HCT116 (cell line): Measurements from ENCODE around the gene IRF2. TPM values are rescaled to one million over a fixed set of nuclear protein-coding genes. Genes with fewer than 3 reads are reported as not detected.

Source experiments
- ATAC-seq: fragments of 200-7000 bp; cut with Tn5 transposase; 2 replicates; pipeline ENCODE4 v1.9.1; 2020; ENCODE audit warnings: mild to moderate bottlenecking, moderate library complexity
- BruUV-seq: library from RNA; stranded (reverse); fragments of 400-500 nt; replicated peaks from 2 replicates; lab custom pipeline; 2021; lab: Mats Ljungman, UMichigan
- CTCF ChIA-PET: fragments of 300-600 bp; sonication (Branson Sonifier 250); formaldehyde crosslinking; loops from one replicate; lab custom pipeline; 2021; ENCODE audit warnings: antibody characterized with exemption; lab: Charles Lee
- POLR2A ChIA-PET: fragments of 300-600, 350-600 bp; sonication (Branson Sonifier 250); formaldehyde crosslinking; loops from one replicate; lab custom pipeline; 2021; ENCODE audit warnings: antibody characterized with exemption; lab: Charles Lee
- RAD21 ChIA-PET, 2 experiments: fragments of 300-600 bp; sonication (Branson Sonifier 250); formaldehyde crosslinking; loops; one replicate each; lab custom pipeline; 2023; ENCODE audit warnings: low total read pairs in 2 of 2; ENCODE audit not compliant: uncharacterized antibody in 2 of 2, unreplicated experiment in 2 of 2, low non-redundant PET in 1 of 2; lab: Charles Lee
- DNase-seq: peaks from one replicate; pipeline ENCODE4 v3.0.0-alpha.2; 2010; ENCODE audit warnings: low read depth, low spot score
- H2AFZ ChIP-seq: fragments of 200-600 bp; shearing (Covaris generic), sonication (generic); 2 replicates; pipeline ENCODE4 v1.6.1; 2017; ENCODE audit warnings: low read depth, mixed run types, mixed read lengths, antibody characterized with exemption, low read length; ENCODE audit not compliant: poor library complexity, severe bottlenecking
- H3K27ac ChIP-seq: 2 replicates; pipeline ENCODE4 v1.5.1; 2012; ENCODE audit warnings: low read depth, low read length
- H3K27me3 ChIP-seq: fragments of 200-600 bp; sonication (generic); 2 replicates; pipeline ENCODE4 v1.6.1; 2016; ENCODE audit warnings: mixed run types, low read length, mixed read lengths; ENCODE audit not compliant: insufficient read depth
- H3K36me3 ChIP-seq, 2 experiments: fragments of 200-500 bp in 1 of 2; fragments of 200-600 bp in 1 of 2; sonication (Bioruptor generic) in 1 of 2; sonication (generic) in 1 of 2; 2 replicates each; pipeline versions ENCODE4 v1.5.1 to v1.6.1; 2014 to 2016; ENCODE audit warnings: low read length in 2 of 2, inconsistent platforms in 1 of 2, mixed read lengths in 1 of 2, mixed run types in 1 of 2; ENCODE audit not compliant: insufficient read depth in 2 of 2, control insufficient read depth in 1 of 2
- H3K4me1 ChIP-seq, 2 experiments: fragments of 200-600 bp in 1 of 2; sonication (generic) in 1 of 2; 2 replicates each; pipeline versions ENCODE4 v1.5.1 to v1.6.1; 2012 to 2017; ENCODE audit warnings: low read length in 2 of 2, inconsistent platforms in 1 of 2, mild to moderate bottlenecking in 1 of 2, mixed read lengths in 1 of 2, mixed run types in 1 of 2, moderate library complexity in 1 of 2; ENCODE audit not compliant: insufficient read depth in 2 of 2, control insufficient read depth in 1 of 2
- H3K4me2 ChIP-seq: fragments of 200-600 bp; sonication (generic); 2 replicates; pipeline ENCODE4 v1.6.1; 2017; ENCODE audit warnings: mixed run types, low read length, mixed read lengths
- H3K4me3 ChIP-seq, 2 experiments: fragments of 200-600 bp in 1 of 2; sonication (generic) in 1 of 2; replicated peaks in 1 of 2; 2 replicates each; pipeline ENCODE4 v1.5.1; 2011 to 2016; ENCODE audit warnings: low read length in 2 of 2, control low read depth in 1 of 2, low read depth in 1 of 2, mild to moderate bottlenecking in 1 of 2, mixed read lengths in 1 of 2, mixed run types in 1 of 2
- H3K79me2 ChIP-seq: fragments of 200-600 bp; sonication (generic); 2 replicates; pipeline ENCODE4 v1.6.1; 2017; ENCODE audit warnings: mild to moderate bottlenecking, mixed run types, low read length, moderate library complexity, mixed read lengths; ENCODE audit not compliant: insufficient read depth
- H3K9ac ChIP-seq: fragments of 200-600 bp; sonication (generic); 2 replicates; pipeline ENCODE4 v1.6.1; 2016; ENCODE audit warnings: low read length, mixed read lengths
- H3K9me2 ChIP-seq: fragments of 200-600 bp; sonication (generic), shearing (Covaris generic); 2 replicates; pipeline ENCODE4 v1.6.1; 2017; ENCODE audit warnings: mixed run types, mild to moderate bottlenecking, moderate library complexity; ENCODE audit not compliant: insufficient read depth
- H3K9me3 ChIP-seq, 2 experiments: fragments of 200-500 bp in 1 of 2; fragments of 200-600 bp in 1 of 2; sonication (Bioruptor generic) in 1 of 2; sonication (generic) in 1 of 2; 2 replicates each; pipeline ENCODE4 v1.6.1; 2014 to 2017; ENCODE audit warnings: low read length in 2 of 2, mixed read lengths in 2 of 2, inconsistent platforms in 1 of 2, low read depth in 1 of 2, mild to moderate bottlenecking in 1 of 2, mixed run types in 1 of 2, moderate library complexity in 1 of 2; ENCODE audit not compliant: control insufficient read depth in 1 of 2, insufficient read depth in 1 of 2
- H4K20me1 ChIP-seq: fragments of 200-600 bp; sonication (generic), shearing (Covaris generic); 2 replicates; pipeline ENCODE4 v1.6.1; 2017; ENCODE audit warnings: mixed run types, mild to moderate bottlenecking, moderate library complexity; ENCODE audit not compliant: insufficient read depth
- CBX3 ChIP-seq: IDR thresholded peaks from 2 replicates; pipeline ENCODE4 v1.6.1; 2012; ENCODE audit warnings: low read depth
- CEBPB ChIP-seq: IDR thresholded peaks from 2 replicates; pipeline ENCODE4 v1.6.1; 2012; ENCODE audit warnings: low read depth
- EZH2 ChIP-seq: fragments of 200-600 bp; sonication (generic); IDR thresholded peaks from 2 replicates; pipeline ENCODE4 v1.6.1; 2017; ENCODE audit warnings: antibody characterized with exemption, mixed run types
- FOSL1 ChIP-seq: IDR thresholded peaks from 2 replicates; pipeline ENCODE4 v1.6.1; 2012; ENCODE audit warnings: low read depth
- JUND ChIP-seq: IDR thresholded peaks from 2 replicates; pipeline ENCODE4 v1.6.1; 2012
- POLR2AphosphoS5 ChIP-seq: IDR thresholded peaks from 2 replicates; pipeline ENCODE4 v1.6.1; 2011; ENCODE audit warnings: mild to moderate bottlenecking, low read depth, low read length, moderate library complexity
- RAD21 ChIP-seq: IDR thresholded peaks from 2 replicates; pipeline ENCODE4 v1.6.1; 2012; ENCODE audit warnings: low read depth, mild to moderate bottlenecking
- TCF7L2 ChIP-seq: IDR thresholded peaks from 2 replicates; pipeline ENCODE4 v1.7.0; 2011; ENCODE audit warnings: borderline replicate concordance, inconsistent platforms; ENCODE audit not compliant: insufficient read depth, insufficient read length; ENCODE audit errors: extremely low read depth
- ZFX ChIP-seq: fragments of 450-650 bp; IDR thresholded peaks from 2 replicates; pipeline ENCODE4 v1.6.1; 2017
- intact Hi-C: fragments of 100-400 bp; cut with micrococcal nuclease; formaldehyde crosslinking; loops from 2 replicates; pipeline ENCODE4 v1.10.0; 2022
- total RNA-seq: library from RNA; stranded (reverse); gene quantifications from one replicate; pipeline ENCODE4 v1.2.1, GENCODE V29; 2021; ENCODE audit not compliant: unreplicated experiment
- TF ChIP-seq, protein P1 (sequence below): IDR thresholded peaks from 2 replicates; pipeline ENCODE4 v1.6.1; 2011; ENCODE audit warnings: mild to moderate bottlenecking, low read length, moderate library complexity; ENCODE audit not compliant: insufficient replicate concordance; ENCODE audit errors: extremely low read depth
- TF ChIP-seq, protein P2 (sequence below): IDR thresholded peaks from 2 replicates; pipeline ENCODE4 v1.6.1; 2012

IRF2 gene
- total RNA-seq, 1 experiment from 2014 or later = 10.6 TPM

DNA sequence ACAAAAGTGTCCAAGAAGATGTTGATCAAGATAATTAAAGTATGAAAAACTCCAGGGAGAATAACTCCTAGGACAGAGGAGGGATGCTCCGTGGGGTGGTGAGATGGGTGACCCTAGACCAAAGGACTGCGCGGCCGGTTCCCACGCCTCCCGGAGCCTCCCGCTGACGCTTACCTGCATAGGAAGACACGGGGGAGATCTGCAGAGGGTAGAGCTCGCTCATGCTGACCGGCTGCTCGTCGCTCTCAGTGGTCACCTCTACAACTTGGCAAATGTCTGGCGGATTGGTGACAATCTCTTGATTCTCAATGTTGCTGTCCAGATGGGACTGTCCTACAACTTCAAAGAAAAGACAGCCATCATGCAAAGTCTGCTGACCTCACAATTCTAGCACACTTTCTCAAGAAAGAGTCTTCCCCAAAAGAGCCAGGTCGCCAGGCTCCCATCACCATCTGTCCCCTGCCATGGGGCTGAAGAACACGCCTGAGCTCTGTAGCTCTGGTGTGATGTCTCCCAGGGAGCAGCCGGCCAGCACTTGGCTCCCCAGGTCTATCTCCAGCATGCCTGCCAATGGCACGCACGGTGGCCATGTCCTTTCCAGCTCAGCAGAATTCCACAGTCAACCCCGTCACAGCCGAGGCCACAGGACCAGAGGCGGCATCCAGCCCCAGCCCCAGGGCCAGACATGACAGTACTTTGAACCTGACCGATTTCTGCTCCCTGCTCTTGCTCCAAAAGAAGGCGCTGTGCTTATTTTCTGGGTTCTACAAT, 75.4 kb downstream of the IRF2 start:
- H3K9ac ChIP-seq = no peak overlapping the region
- H3K4me3 ChIP-seq = no peak overlapping the region
- no peak overlapping the region for H3K27ac ChIP-seq
- no TSS peak for BruUV-seq
- H3K4me2 ChIP-seq = no peak overlapping the region
- no peaks in the 10 kb centered on the region for H3K27me3 ChIP-seq
- H3K36me3 ChIP-seq = no peaks in the 10 kb centered on the region
- intact Hi-C loops = no loop called here
- no peaks in the 10 kb centered on the region for H4K20me1 ChIP-seq
- DNase-seq (no peak), ATAC-seq (no peak)
- TF ChIP-seq FOSL1 (no peak), CBX3 (no peak), JUND (no peak), CEBPB (no peak), POLR2AphosphoS5 (no peak), EZH2 (no peak), ZFX (no peak), RAD21 (no peak), TCF7L2 (no peak)
- TF ChIP-seq, protein P1, sequence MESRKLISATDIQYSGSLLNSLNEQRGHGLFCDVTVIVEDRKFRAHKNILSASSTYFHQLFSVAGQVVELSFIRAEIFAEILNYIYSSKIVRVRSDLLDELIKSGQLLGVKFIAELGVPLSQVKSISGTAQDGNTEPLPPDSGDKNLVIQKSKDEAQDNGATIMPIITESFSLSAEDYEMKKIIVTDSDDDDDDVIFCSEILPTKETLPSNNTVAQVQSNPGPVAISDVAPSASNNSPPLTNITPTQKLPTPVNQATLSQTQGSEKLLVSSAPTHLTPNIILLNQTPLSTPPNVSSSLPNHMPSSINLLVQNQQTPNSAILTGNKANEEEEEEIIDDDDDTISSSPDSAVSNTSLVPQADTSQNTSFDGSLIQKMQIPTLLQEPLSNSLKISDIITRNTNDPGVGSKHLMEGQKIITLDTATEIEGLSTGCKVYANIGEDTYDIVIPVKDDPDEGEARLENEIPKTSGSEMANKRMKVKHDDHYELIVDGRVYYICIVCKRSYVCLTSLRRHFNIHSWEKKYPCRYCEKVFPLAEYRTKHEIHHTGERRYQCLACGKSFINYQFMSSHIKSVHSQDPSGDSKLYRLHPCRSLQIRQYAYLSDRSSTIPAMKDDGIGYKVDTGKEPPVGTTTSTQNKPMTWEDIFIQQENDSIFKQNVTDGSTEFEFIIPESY = no peak
- TF ChIP-seq, protein P2, sequence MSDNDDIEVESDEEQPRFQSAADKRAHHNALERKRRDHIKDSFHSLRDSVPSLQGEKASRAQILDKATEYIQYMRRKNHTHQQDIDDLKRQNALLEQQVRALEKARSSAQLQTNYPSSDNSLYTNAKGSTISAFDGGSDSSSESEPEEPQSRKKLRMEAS = no peak
- no peaks in the 10 kb centered on the region for H3K9me2 ChIP-seq
- CTCF ChIA-PET = no interaction called here
- H3K9me3 ChIP-seq = no peaks in the 10 kb centered on the region
- RAD21 ChIA-PET = no interaction called here
- no peaks in the 10 kb centered on the region for H3K79me2 ChIP-seq
- no peak overlapping the region for H2AFZ ChIP-seq
- POLR2A ChIA-PET = no interaction called here
- peaks cover 0 to 9% of the 10 kb centered on the region in 2 experiments; a peak in 1 of 4 replicates for H3K4me1 ChIP-seq
